Transverse colon (tissue), 4 donors: ENCODE results near the gene MS4A6E.

Experiments used
- POLR2AphosphoS5 ChIP-seq, 3 donors: sonication (generic); formaldehyde crosslinking; IDR thresholded peaks; one replicate each; pipeline ENCODE4 v1.6.1; 2016; ENCODE audit warnings: antibody characterized with exemption in 3 of 3
- TF ChIP-seq, protein P1 (sequence below), 5 experiments: fragments of 200-600 bp in 3 of 5; fragments of 450-650 bp in 2 of 5; sonication (generic) in 3 of 5; IDR thresholded peaks; 1 replicate in 2 of 5; 2 replicates in 3 of 5; pipeline ENCODE4 v1.5.1; 2016 to 2017; ENCODE audit warnings: antibody characterized with exemption in 5 of 5, inconsistent platforms in 3 of 5, mild to moderate bottlenecking in 2 of 5, moderate library complexity in 1 of 5

DNA sequence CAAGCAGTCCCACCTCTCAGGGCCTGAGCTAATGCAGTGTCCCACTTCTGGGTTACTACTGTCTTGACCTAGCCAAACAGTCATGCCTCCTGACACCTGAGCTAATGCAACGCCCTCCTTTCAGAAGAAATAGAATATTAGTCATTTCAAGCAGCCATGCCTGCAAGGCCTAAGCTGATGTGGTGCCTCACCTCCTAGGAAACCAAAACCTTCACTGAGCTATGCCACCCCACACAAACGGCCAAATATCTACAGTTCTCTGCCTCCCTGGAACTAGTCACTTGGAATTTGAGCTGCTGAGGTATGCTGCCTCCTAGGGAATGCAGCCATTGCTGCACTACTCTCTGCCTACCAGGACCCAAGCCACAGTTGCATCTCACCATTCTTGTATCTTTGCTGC lies 8.3 kb upstream of the MS4A6E start:
- TF ChIP-seq POLR2AphosphoS5 (IDR thresholded peaks at IDR 0.05) = no peak
- TF ChIP-seq, protein P1, sequence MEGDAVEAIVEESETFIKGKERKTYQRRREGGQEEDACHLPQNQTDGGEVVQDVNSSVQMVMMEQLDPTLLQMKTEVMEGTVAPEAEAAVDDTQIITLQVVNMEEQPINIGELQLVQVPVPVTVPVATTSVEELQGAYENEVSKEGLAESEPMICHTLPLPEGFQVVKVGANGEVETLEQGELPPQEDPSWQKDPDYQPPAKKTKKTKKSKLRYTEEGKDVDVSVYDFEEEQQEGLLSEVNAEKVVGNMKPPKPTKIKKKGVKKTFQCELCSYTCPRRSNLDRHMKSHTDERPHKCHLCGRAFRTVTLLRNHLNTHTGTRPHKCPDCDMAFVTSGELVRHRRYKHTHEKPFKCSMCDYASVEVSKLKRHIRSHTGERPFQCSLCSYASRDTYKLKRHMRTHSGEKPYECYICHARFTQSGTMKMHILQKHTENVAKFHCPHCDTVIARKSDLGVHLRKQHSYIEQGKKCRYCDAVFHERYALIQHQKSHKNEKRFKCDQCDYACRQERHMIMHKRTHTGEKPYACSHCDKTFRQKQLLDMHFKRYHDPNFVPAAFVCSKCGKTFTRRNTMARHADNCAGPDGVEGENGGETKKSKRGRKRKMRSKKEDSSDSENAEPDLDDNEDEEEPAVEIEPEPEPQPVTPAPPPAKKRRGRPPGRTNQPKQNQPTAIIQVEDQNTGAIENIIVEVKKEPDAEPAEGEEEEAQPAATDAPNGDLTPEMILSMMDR (IDR thresholded peaks at IDR 0.05) = no peak
